NCI-H2196 (cell line): ENCODE results near the gene ADAMTS13.

Source experiments
- DNase-seq: peaks from one replicate; lab custom pipeline; 2025; ENCODE audit not compliant: unreplicated experiment; lab: John Stamatoyannopoulos, UW

The ADAMTS13 gene

DNA sequence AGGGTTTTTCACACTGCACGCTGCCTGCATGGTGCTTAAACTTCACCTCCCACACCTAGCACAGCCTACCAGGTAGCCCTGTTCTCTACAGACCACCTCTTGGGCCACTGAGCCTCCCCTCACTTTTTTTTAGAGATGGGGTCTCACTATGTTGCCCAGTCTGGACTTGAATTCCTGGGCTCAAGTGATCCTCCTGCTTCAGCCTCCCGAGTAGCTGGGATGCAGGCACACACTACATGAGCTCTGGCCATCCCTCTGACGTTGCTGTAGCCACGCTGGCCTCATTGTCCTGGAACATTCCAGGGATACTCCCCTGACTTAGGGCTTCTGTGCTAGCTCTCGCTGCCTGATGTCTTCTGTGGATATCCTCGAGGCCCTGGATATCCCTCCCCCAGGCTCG lies 30.4 kb downstream of the ADAMTS13 start:
- DNase-seq = no peak

DNA sequence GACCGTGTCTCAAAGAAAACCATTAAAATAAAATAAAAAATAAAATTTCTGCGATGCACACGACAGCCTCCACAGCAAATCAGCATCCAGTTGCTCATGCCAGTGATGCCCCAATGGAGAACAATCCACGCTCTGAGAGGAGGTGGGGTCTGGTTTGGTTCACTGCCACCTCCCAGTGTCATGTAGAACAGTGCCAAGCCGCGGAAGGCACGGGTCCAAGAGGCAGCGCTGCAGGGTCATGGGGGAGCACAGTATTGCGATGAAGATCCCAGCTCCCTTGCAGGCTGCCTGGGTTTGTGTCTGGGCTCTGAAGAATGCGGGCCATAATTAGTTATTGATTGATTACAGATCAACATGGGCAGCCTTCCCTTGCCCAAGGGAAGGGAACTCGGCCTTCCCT lies 31.5 kb downstream of the ADAMTS13 start:
- DNase-seq = no peak

DNA sequence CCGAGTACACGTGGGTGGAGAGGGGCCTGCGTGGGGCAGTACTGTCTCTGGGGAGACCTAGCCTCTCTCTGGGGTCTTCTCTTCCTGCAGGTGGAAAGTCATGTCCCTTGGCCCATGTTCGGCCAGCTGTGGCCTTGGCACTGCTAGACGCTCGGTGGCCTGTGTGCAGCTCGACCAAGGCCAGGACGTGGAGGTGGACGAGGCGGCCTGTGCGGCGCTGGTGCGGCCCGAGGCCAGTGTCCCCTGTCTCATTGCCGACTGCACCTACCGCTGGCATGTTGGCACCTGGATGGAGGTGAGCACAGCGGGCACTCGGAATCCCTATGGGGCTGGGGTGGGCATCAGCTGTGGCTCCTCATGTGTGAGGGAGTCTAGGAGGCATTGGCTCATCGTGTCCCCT lies 32.2 kb downstream of the ADAMTS13 start:
- DNase-seq = no peak

DNA sequence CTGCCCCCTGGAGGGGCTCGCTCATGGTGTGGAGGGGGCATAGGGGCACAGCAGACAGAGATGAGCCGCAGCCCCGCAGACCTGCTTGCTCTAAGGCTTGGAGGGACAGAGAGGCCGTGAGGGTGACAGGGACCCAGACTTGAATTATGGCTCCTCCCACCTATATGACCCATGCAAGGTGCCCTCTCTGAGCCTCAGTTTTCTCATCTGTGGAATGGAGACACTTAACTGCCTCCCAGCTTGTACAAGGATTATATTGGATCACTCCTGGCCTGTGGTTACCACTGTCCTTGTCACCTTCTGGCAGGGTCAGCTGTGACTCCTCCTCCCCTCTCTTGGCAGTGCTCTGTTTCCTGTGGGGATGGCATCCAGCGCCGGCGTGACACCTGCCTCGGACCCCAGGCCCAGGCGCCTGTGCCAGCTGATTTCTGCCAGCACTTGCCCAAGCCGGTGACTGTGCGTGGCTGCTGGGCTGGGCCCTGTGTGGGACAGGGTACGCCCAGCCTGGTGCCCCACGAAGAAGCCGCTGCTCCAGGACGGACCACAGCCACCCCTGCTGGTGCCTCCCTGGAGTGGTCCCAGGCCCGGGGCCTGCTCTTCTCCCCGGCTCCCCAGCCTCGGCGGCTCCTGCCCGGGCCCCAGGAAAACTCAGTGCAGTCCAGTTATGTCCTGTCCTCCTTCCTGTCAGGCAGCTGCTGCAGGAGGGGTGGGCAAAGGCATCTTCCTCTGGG lies 32.9 kb downstream of the ADAMTS13 start:
- no peak for DNase-seq

DNA sequence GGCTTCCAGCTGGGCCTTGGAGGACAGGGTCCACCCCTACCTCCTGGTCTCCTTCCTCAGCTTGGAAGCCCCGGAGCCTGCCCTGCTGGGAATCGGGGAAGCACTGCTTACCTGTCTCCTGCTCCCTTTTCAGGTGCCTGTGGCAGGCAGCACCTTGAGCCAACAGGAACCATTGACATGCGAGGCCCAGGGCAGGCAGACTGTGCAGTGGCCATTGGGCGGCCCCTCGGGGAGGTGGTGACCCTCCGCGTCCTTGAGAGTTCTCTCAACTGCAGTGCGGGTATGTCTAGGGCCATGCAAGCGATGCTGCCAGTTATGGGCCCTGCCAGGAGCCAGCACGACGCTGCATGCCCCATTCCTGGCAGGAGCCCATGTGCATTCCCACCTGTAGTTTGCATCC lies 33.8 kb downstream of the ADAMTS13 start:
- DNase-seq = no peak

DNA sequence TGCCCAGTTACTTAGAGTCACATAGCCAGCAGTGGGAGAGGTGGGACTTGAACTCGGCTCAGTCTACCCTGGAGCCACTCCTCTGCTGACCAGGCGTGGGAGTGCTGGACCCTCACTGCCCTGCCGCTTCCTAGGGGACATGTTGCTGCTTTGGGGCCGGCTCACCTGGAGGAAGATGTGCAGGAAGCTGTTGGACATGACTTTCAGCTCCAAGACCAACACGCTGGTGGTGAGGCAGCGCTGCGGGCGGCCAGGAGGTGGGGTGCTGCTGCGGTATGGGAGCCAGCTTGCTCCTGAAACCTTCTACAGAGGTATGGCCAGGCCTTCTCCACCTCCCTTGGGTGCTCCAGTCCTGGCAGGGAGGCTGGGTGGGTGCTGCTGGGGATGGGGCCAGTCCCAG lies 34.2 kb downstream of the ADAMTS13 start:
- DNase-seq = no peak

DNA sequence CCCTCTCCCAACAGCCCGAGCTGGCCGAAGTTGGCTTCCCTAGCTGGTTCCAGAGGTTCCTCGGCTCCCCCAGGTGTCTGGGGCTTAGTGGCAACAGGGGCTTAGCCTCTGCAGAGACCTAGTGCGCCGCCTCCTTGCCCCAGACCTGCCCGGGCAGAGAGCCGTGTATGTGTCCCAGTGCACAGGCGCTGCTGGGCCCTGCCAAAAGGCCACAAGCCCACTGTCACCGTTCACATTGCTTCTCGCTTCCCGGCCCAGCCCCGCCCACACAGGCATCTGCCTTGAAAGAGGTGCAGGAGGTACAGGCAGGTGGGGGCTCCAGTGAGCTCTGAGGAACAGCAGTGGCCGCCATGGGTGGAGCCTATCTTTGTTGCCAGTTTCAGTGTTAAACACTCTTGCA lies 35.1 kb downstream of the ADAMTS13 start:
- DNase-seq = no peak

DNA sequence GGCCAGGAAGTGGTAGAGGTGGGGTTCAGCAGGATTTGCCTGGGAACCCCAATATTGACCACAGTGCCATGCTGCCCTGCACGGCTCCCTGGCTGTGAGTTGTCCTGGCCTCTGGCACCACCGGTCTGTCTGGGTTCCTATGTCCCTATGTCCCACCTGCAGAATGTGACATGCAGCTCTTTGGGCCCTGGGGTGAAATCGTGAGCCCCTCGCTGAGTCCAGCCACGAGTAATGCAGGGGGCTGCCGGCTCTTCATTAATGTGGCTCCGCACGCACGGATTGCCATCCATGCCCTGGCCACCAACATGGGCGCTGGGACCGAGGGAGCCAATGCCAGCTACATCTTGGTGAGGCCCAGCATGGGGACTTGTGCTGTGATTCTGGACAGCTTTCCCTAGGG lies 35.6 kb downstream of the ADAMTS13 start:
- DNase-seq = no peak

DNA sequence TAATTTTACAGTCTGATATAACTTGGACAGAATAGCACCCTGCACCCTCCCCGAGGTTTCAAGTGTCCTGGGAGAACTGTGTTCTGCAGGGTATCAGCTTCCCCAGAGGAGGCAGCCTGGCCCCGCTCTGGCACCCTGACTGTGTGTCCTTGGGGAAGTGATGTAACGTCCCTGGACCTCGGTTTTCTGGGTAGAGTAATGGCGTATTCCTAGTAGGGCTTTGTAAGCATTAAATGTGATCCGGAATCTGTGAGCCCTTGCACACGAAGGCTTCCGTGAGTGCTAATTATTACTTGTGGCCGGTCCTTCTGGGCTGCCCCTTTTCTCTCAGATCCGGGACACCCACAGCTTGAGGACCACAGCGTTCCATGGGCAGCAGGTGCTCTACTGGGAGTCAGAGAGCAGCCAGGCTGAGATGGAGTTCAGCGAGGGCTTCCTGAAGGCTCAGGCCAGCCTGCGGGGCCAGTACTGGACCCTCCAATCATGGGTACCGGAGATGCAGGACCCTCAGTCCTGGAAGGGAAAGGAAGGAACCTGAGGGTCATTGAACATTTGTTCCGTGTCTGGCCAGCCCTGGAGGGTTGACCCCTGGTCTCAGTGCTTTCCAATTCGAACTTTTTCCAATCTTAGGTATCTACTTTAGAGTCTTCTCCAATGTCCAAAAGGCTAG lies 36.6 kb downstream of the ADAMTS13 start:
- DNase-seq = no peak

DNA sequence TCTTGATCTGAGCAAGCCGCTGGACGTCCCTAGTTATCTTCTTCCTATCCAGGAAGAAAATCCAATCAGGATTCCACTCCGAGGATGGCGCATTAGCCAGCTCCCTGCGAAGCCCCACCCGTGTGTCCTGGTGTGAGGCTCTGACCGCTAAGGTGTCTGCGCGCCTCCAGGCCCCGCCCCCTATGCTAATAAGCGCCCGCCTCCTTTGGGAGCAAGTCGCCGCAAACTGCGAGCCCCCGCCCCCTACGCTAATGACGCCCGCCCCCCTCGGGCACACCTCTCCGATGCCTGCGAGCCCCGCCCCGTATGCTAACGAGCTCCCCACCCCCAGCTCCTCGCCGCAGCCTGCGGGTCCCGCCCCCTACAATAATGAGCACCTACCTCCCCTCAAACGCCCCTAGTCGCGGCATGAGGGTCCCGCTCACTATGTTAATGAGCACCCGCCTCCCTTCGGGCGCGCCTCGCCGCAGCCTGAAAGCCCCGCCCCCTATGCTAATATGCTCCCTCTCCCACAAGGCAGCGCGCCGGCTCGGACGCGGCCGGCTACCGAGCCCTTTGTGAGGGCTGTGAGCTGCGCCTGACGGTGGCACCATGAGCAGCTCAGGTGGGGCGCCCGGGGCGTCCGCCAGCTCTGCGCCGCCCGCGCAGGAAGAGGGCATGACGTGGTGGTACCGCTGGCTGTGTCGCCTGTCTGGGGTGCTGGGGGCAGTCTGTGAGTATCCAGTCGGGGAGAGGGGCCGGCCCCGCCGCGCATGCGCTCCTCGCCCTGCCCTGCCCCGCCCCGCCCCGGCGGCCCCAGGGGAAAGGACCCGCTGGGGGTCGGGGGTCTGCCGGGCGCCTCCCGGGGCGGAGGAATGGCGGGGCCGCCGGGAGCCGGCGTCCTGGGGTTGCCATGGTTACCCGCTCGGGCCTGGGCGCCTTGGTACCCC lies 37.6 kb downstream of the ADAMTS13 start, which contains the start of gene CACFD1:
TSS of gene CACFD1 (plus strand) at position 503 of the 929 bp plus-strand sequence. CDS start at position 592, 89 bp downstream.
- DNase-seq = peak; percentile 98

DNA sequence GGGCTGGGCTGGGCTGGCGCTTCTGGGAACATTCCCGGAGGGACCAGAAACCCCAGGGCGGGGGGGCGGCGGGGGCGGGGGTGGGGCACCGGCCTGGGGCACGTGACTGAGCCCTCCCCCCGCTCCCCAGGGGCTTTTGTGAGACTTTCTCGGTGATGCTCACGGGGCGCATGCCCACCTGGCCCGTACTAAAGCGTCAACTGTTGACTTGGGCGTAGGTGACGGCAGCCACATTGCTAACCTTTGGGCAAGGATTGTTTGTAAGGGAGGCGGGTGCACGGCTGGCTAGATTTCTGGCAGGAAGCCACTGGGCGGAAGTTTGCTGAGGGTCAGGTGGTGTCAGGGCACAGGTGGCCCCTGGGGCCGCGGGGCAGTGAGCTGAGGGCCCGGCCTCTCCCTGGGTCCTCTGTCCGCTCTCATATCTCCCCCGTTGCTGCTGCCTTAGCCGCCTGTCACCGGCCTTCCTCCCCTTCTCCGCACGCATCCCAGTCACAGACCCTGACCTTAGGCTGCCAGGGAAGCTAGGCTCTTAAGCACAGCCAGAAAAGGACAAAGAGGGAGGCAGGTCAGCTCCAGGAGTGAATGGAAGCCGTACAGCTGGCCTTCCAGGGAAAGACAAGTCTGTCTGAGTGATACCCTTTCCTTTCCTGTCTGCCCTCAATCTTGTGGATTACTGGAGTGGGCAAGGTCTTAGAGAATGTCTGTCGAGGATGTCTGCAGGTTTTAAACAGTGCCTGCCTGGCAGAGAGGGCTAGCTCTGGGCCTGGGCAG lies 38.4 kb downstream of the ADAMTS13 start:
- DNase-seq = peak; percentile 90

DNA sequence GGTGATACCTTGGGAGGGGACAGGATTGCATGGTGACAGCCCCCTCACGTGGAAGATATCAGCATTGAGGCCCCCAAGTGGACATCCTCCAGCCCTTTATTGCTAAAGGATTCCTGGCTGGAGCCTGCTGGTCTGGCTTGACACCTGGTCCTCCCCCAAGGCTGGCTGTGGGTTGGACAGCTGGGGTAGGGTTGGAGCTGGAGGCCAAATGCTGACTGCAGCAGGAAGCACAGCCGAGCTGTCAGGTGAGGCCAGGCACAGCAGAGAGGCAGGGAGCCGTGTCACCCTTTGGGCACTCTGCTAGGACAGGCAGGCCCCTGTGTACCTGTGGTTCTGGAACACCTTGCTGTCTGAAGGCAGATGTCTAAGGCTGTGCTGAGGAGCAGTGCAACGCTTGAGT lies 39.8 kb downstream of the ADAMTS13 start:
- DNase-seq = peak; percentile 54

DNA sequence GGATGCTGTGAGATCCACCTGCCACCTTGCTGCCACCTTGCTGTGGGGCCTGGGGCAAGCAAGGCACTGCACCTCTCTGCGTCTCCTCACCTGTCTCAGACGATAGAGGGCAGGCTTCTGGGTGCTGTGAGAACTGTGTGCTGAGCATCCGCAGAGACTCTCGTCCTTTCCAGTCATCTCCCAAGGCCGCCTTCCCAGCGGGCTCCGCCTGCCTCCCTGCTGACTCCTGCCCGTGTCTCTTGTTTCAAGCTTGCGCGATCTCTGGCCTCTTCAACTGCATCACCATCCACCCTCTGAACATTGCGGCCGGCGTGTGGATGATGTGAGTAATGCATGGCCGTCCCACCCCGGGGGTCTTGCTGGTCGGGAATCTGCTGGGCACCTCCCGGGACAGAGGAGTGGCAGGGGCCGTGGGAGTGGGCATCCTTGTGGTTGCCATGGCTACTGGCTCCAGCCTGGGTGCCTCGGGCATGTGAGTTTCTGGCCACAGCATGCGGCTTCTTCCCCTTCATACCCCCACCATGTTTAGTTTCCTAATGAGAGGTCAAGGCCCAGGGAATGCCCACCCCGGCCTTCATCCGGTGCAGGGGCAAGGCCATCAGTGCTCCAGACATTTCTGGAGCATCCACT lies 41.2 kb downstream of the ADAMTS13 start:
- peak; percentile 30 for DNase-seq

DNA sequence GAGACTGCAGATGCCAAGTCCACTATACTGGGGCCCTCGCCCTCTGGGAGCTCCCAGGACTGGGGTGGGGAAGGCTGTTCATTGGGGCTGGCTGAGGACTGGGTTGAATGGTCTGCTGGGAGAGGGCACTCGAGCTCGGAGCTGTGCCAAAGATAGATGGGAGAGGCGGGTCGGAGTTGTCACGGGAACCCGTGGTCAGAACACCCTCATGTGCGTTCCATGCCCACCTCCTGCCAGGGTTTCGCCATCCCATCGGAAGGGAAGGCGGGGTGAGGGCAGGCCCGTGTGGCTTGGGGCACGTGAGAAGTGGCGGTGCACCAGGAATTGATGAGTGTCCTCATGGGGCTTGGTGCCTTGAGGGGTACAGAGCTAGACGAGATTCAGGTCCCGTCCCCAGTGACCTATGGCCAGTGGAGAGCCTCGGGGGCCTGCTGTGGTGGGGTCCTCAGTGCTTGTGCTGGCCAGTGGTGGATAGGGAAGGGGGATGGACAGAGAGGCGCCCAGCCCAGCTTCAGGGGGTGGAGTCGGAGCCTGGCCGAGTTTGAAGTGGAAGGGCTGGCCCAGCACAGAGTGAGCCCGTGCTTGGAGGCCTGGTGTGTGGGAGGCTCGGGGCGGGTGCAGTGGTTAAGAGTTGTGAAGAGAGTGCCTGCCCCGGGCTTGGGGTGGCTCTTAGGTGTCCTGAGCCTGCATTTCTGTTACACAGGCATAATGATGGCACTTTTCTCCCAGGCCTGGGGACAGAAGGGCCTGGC lies 41.9 kb downstream of the ADAMTS13 start:
- no peak for DNase-seq

DNA sequence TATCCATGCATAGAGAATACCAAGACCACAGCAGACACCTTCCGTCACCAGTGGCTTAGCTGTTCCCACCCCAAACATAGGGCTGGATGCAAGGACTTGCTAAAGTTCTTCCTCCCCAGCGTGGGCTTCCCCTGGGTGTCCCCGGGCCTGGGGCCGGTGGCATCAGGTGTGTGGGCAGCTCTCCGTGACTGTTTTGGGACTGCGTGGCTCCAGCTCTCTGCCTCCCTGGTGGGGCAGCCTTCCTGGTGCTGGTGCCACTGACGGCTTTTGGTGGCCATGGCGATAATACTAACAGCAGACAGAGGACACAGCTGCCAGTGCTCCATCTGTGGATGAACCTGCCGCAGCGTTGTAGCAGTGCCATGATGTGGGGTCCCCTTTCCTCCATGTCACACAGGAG lies 42.5 kb downstream of the ADAMTS13 start:
- DNase-seq = no peak

DNA sequence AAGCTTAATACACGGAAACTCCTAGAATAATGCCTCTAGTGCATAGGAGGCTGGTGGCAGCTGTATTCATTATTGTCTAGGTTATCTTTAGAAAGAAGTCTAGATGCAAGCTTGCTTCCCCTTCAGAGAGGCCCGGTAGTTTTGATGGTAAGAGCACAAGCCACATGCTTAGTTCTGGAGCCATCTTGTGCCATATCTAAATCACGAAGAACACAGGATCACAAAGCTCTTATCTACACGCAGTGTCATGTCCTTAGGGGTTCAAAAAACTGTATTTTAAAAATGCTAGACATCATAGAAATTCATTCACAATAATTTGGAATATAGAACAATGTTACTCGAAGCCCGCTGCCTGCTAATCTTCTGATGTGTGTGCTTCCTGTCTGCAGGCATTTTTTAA lies 43.8 kb downstream of the ADAMTS13 start:
- no peak for DNase-seq

DNA sequence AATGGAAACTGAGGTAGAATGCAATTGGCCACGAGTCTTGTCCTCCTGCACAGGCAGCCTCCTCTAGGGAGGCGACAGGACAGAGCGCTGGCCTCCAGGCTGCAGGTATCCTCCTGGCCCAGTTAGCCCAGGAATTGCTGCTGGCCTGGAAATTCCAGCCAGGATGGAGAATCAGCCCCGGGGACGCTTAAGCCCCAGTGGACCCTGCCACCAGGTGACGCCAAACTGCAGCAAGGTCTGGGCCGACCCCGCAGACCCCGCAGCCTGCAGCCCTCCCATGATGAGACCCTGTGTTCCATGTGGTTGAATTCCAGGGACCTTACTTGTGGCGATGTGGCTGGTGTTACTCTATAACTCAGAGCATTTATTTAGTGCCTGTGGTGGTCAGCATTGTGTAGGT lies 44.9 kb downstream of the ADAMTS13 start:
- DNase-seq = no peak

DNA sequence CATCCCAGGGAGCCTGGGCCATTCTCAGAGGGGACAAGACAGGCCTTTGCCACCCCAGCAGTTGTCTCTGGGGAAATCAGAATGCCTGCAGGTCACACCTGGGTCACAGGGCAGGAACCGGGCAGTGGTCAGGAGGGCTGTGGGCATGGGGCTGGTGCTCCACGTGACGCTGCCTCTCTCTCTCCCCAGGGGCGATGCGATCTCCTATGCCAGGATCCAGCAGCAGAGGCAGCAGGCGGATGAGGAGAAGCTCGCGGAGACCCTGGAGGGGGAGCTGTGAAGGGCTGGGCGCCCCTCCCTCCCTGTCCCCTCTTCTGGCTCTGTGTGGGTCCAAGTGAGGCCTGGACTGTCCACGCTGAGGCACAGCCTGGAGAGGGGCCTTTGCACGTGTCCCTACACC lies 46.2 kb downstream of the ADAMTS13 start:
- no peak for DNase-seq

DNA sequence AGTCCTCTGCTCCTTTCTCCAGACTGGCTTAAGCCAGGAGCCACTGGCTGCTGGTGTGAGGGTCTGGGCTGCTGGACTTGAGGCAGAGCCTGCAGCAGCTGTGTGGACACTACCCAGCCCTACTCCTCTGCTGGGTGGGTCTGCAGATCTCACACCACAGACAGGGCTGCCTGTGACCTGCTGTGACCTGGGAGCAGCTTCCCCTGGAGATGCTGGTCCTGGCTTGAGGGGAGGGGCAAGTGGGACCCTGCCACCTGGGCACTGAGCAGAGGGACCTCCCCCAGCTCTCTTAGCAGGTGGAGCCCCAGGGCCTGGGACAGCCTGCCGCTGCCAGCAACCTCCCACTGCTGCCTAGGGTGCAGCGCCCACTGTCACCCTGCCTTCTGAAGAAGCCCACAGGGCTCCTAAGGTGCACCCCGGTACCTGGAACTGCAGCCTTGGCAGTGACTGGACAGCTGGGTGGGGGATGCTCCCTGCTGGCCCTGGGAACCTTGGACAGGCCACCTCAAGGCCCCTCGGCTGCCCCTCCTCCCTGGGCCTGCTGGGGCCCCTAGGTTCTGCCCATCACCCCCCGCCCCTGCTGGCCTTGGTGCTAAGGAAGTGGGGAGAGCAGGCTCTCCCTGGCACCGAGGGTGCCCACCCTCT lies 46.7 kb downstream of the ADAMTS13 start:
- no peak for DNase-seq
